PC-9 (cell line): ENCODE data around the gene ARHGEF40.

Source experiments
- CTCF ChIP-seq: fragments of 200-600 bp; sonication (generic); conservative IDR thresholded peaks from 2 replicates; pipeline ENCODE4 v1.6.1; 2017; ENCODE audit warnings: mixed run types, antibody characterized with exemption, mild to moderate bottlenecking, moderate library complexity
- EZH2 ChIP-seq: fragments of 200-600 bp; sonication (generic); IDR thresholded peaks from 2 replicates; pipeline ENCODE4 v1.8.0; 2017; ENCODE audit warnings: antibody characterized with exemption, low read depth

DNA sequence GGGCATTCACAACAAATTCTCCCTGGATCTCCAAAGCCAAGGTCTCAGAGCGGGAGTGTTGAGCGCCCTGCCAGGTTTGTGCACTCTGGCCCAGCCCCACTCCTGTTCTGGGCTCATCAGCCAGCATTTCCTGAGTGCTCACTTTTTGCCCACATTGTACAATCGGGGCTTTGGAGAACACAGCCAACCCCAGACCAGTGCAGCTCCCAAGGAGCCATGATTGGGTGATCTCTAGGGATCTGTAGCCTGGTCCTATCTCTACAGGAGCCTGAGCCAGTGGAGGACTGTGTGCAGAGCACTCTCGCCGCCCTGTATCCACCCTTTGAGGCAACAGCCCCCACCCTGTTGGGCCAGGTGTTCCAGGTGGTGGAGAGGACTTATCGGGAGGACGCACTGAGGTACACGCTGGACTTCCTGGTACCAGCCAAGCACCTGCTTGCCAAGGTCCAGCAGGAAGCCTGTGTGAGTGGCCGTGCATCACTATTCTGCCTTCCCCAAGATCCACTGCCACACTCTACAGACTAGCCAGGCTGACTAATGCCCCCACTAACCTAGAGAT lies 2.8 kb downstream of the ARHGEF40 start:
- no peak for TF ChIP-seq CTCF
- no peak for TF ChIP-seq EZH2
